ENCODE measurements around the gene CAPS.

The CAPS gene

GRCh38 chr19:5935473-5936291 is 21.6 kb downstream of the CAPS start:
- DNase-seq, result no peak

GRCh38 chr19:5936292-5936592 is 22.2 kb downstream of the CAPS start:
- DNase-seq, result no peak

DNA sequence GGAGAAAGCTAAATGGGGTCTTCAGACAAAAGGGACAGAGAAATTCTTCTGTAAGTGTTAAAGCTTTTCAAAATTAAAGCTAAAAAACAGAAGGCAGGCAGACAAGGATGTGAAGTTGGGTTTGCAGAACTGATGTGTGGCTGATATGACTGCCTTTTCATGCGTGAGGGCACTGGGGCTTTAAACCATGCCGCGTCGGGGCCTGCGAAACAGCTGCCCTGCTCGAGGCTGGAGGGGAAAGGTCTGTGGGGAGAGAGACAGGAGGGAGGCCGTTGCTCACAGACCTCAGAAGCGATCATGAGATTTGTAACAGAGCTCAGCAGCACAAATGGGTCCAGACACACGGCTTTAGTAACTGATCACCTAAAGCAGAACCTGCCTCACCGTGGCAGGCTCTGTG is 23.5 kb downstream of the CAPS start:
- DNase-seq, result no peak

DNA sequence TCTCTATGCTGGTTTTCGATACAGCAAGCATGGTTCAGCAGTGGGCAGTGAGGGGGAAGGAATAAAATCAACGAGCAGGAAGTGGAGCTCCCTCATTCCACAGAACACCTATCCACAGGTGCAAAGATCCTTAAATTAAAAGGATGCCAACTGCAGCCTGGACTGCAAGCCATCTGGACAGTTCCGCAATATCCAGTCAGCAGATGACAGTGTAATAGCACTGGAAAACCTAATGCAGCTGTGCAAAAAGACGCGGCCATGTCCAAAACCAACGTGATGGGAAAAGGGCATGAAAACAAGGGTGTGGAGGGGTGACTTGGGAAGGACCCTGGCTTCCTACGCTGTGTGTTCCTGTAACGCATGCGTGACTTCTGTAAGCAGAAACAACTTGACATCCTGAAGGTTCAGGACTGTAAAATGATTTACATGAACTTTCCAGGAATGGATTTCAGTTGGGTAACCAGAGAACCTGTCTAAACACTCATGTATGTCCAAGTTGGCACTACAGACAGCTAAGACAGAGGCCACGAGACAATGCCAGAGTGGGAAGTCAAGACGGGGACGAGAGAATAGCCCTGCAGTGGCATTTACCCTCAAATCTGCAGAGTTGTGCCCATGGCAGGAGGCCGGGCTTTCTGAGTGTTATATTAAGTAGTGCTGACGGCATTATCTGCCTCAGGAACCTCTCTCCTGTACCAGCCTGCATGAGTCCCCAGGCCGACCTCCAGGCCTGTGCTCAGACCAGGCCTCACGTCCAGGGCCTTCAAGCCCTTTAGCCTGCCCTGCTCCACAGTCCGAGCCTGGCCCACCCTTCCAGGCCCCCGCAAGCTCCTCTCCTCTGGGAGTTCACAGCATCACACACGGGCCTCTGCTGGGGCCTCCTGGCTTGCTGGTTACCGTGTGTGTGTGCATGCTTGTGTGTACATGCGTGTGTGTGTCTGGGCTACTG is 26.5 kb downstream of the CAPS start:
- DNase-seq, result no peak

- no peak for DNase-seq
Observed at GRCh38 chr19:5941673-5942072, 27.6 kb downstream of the CAPS start.

DNA sequence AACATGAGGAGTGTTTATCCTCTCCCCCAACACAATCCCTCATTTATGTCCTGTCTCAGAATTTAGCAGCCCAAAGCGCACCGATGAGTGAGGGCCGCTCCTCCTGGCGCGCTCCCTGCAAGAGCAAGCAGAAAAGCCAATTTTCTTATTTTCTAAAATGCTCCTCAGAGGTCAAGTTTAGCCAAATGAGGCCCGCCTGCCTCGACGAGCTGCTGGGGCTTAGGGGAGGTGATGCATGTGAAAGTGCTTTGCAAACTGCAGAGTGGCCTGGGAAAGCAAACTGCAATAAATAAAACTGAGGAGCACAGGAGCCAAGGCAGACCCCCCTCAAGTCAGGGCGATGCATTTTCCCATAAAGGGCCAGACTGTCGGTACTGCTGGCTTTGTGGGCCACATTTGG is 29.0 kb downstream of the CAPS start:
- DNase-seq, result no peak

DNA sequence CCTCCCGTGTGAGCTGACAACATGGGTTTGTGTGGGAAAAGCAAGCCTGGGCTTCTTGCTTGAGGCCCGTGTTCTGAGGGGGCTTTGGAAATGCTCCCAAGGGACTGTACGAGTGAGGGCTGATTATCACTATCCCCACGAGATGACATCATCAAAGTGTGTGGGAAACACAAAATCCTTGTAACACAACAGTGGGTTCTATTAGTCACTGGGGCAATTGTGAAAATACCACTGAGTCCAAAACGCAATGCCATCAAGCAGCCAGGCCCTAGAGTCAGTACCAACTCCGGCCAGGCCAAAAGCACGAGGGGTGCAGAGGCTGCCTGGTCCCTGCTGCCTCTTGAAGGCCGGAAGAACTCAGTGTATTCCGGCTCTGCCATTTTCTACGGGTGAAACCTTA is 29.6 kb downstream of the CAPS start:
- DNase-seq, result no peak

DNA sequence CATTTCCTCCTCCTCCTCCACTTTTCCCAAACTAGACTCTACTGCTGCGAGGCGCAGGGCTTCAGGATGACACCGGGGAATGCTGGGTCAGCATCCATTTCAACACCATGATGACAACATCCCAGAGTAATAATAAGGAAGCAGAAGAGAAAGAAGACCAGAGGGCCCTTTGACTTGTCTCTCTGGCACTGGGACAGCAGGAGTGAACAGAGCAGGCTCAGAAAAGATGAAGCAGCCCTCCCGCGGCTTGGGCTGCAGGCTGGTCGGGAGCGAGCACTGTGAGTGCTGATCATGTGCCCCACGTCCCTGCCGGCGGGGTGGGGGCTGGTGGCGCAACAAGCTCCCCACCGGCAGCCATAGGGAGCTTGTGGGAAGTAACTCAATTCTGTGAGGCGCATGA is 33.4 kb downstream of the CAPS start:
- DNase-seq, result peak in 1 of 2 donors; percentile 42

- peak in 1 of 2 donors; percentile 39 for DNase-seq
Observed at GRCh38 chr19:5948752-5949564, 34.9 kb downstream of the CAPS start.

GRCh38 chr19:5949792-5950305 is 35.8 kb downstream of the CAPS start:
- DNase-seq, result peak in 1 of 2 donors; percentile 46

DNA sequence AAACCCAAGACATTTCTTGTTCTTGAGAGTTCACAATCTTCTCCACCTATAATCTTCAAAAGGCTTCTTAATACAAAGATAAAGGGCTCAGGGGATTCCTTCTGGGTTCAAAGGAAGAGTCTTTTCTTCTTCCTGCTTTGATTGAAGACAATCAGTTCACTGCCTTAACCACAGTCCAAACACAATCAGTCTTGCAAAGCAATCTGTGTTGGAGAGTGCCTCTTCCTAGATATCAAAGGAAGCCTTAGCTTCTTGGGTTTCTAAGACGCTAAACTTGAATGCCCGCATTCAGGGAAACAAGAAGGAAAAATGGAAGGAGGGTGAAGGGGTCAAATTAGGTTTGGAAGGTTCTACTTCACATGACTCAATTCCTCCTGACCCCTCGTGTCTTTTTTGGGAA is 36.7 kb downstream of the CAPS start:
- DNase-seq, result peak in 1 of 2 donors; percentile 26

GRCh38 chr19:5951338-5951861 is 37.3 kb downstream of the CAPS start:
- no peak for DNase-seq

GRCh38 chr19:5952193-5953029 is 38.4 kb downstream of the CAPS start:
- DNase-seq, result no peak

GRCh38 chr19:5953030-5953589 is 39.1 kb downstream of the CAPS start:
- DNase-seq, result no peak

DNA sequence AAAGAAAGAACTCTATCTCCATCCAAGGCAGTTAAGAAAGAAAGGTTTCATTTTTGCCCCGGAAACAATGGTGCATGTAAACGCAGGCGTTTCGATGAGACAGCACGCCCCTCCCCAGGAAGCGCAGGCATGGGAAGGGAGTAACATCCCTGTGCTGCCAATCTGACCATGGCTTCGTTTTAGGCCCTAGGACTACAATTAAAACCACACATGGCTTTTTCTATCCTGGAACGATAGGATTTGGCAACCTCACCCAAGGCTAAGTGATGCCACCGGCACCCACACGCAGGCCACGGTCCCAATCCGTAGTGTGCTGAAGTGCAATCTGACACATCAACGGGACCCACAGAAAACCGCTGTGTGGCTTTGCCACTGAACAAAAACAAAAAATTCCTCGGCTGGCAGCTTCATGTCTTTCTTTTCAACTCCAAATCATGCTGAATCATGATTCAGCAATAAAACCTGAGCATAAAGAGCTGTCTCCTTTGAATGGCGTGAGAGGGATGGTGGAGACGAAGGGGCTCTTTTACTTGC is 39.7 kb downstream of the CAPS start:
- DNase-seq, result peak in 1 of 2 donors; percentile 25

- no peak for DNase-seq
Observed at GRCh38 chr19:5954293-5954692, 40.2 kb downstream of the CAPS start.

GRCh38 chr19:5955636-5955935 is 41.5 kb downstream of the CAPS start:
- no peak for DNase-seq

DNA sequence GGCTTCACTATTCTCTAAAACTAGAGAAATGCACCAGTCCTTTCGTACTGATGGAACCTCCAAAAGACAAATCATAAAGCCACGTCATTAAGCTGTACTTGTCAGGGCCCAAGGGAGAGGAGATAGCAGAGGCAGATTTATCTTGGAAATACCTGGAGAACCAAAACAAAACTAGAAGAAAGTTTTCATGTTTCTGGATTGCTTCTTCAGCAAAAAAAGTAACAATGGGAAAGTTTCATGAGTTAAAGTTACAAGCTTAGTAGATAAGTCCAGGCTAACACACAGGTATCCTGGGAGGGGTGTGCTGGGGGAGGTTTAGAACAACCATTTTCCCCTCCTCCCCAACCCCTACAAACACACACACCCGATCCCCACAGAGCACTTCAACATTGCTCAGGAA is 42.3 kb downstream of the CAPS start:
- no peak for DNase-seq

- no peak for DNase-seq
Observed at GRCh38 chr19:5956728-5957127, 42.7 kb downstream of the CAPS start.

- DNase-seq, result no peak
Observed at GRCh38 chr19:5957170-5957569, 43.1 kb downstream of the CAPS start.
